ENCODE data around the gene LRIT2.

DNA sequence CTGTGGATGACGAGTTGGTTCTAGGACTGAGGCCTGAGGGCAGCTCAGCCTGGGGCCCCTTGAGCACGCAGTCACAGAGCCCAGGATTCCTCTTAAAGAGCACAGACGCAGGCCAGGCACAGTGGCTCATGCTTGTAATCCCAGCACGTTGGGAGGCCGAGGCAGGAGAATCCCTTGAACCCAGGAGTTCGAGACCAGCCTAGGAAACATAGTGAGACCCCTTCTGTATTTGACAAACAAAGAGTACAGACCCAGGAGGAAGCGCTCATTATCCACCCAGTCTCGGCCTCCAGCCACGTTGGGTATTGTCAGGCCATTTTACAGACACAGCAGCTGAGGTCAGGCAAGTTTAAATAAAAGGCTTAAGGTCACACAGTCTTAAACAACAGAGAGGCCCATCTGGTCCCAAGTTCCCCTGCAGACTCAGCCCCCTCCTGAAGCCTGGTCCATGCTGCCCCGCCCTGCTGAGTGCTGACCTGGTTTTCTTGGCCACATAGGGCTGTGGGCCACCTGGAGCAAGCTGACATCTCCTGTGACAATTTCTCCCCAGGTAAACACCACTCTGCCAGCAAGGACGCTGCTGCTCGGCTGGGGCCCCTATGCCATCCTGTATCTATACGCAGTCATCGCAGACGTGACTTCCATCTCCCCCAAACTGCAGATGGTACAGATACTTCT lies 32.1 kb upstream of the LRIT2 start:
- TF ChIP-seq, protein P1, sequence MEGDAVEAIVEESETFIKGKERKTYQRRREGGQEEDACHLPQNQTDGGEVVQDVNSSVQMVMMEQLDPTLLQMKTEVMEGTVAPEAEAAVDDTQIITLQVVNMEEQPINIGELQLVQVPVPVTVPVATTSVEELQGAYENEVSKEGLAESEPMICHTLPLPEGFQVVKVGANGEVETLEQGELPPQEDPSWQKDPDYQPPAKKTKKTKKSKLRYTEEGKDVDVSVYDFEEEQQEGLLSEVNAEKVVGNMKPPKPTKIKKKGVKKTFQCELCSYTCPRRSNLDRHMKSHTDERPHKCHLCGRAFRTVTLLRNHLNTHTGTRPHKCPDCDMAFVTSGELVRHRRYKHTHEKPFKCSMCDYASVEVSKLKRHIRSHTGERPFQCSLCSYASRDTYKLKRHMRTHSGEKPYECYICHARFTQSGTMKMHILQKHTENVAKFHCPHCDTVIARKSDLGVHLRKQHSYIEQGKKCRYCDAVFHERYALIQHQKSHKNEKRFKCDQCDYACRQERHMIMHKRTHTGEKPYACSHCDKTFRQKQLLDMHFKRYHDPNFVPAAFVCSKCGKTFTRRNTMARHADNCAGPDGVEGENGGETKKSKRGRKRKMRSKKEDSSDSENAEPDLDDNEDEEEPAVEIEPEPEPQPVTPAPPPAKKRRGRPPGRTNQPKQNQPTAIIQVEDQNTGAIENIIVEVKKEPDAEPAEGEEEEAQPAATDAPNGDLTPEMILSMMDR (IDR thresholded peaks at IDR 0.05): no peak
- no peak for TF ChIP-seq FOXK1 (CRISPR knock-in tag; IDR thresholded peaks at IDR 0.05)
- no peak for TF ChIP-seq ATF1 (CRISPR knock-in tag; IDR thresholded peaks at IDR 0.05)
- no peak for TF ChIP-seq NFE2L1 (CRISPR knock-in tag; IDR thresholded peaks at IDR 0.05)
- TF ChIP-seq ZNF423 (CRISPR knock-in tag; IDR thresholded peaks at IDR 0.05): no peak
